Activated CD4-positive, alpha-beta T cell treated with anti-CD3 and anti-CD28 coated beads for 36 hours (primary cell): ENCODE measurements around the gene PYGO2. TPM values are rescaled to one million over a fixed set of nuclear protein-coding genes. Genes with fewer than 3 reads are reported as not detected.

Source experiments
- ATAC-seq: fragments of 200-7000 bp; cut with Tn5 transposase; one replicate; pipeline ENCODE4 v1.10.0; 2021; ENCODE audit warnings: mild to moderate bottlenecking, moderate library complexity
- CTCF ChIA-PET: fragments of 350-600 bp; sonication (Branson Sonifier 250); formaldehyde crosslinking; loops from one replicate; lab custom pipeline; 2021; ENCODE audit warnings: antibody characterized with exemption; lab: Charles Lee
- POLR2A ChIA-PET: fragments of 350-600 bp; sonication (Branson Sonifier 250); formaldehyde crosslinking; loops from one replicate; lab custom pipeline; 2021; ENCODE audit warnings: antibody characterized with exemption, inconsistent platforms; lab: Charles Lee
- DNase-seq: peaks from one replicate; pipeline ENCODE4 v3.0.0-alpha.2; 2020
- H3K27ac Mint-ChIP-seq: one replicate; pipeline ENCODE4 v1.8.0; 2021; ENCODE audit warnings: mixed read lengths
- H3K27me3 Mint-ChIP-seq: one replicate; pipeline ENCODE4 v1.8.0; 2021; ENCODE audit warnings: mixed read lengths
- H3K36me3 Mint-ChIP-seq: one replicate; pipeline ENCODE4 v1.8.0; 2021; ENCODE audit warnings: low read depth, mixed read lengths
- H3K4me1 Mint-ChIP-seq: one replicate; pipeline ENCODE4 v1.8.0; 2021; ENCODE audit warnings: mixed read lengths
- H3K4me3 Mint-ChIP-seq: one replicate; pipeline ENCODE4 v1.8.0; 2021; ENCODE audit warnings: mild to moderate bottlenecking, moderate library complexity, mixed read lengths
- H3K9me3 Mint-ChIP-seq: one replicate; pipeline ENCODE4 v1.8.0; 2021; ENCODE audit warnings: low read depth, mixed read lengths
- intact Hi-C, 2 experiments: fragments of 100-400 bp; cut with DNase I in 1 of 2; cut with micrococcal nuclease in 1 of 2; formaldehyde crosslinking; loops; one replicate each; pipeline versions ENCODE4 v1.14.2 to v1.15.1; 2022 to 2024; cut with DNase I, micrococcal nuclease
- total RNA-seq, 2 experiments: library from RNA; stranded (reverse); gene quantifications; one replicate each; pipeline ENCODE4 v1.2.3, GENCODE V29; 2021

Gene PYGO2
- total RNA-seq, 2 experiments from 2014 or later, result 24.5 to 25.6 TPM

DNA sequence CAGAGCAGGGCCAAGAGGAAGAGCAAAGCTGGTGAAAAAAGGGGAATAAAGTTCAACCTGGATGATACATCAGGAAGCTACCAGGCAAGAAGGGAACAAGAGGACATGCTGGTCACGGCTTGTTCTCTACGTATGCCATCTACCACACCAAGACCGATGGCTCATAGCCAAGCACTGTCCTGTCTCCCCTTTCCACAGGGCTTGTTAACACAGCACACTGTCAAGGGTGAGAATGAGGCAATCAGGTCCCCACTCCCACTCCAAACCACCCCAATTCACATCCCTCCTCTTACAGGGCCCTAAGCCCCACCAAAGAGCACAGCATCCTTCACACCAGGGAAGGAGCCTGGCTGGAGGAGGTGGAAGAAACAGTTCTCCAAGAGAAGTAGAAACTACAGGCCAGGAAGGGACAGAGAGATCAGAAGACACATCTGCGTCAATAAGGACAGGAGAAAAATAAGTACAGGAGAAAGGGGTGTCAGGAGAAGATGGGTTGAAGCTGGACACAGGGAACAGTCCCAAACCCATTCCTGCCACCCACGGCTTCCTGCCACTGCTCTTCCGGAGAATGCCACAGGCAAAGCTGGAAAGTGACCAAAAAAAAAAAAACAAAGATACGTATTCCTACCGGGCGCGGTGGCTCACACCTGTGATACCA is 9.9 kb upstream of the PYGO2 start:
- no peak for ATAC-seq
- H3K36me3 Mint-ChIP-seq, result peaks cover 25% of the 10 kb centered on the region
- DNase-seq, result no peak
- peak overlapping the region; percentile 7 for H3K4me3 Mint-ChIP-seq
- no peaks in the 10 kb centered on the region for H3K9me3 Mint-ChIP-seq
- H3K27ac Mint-ChIP-seq, result peak overlapping the region; percentile 82
- ChIA-PET CTCF (interaction anchor here (0.6 to 2.4 kb wide), 7 partner anchors 9 to 371 kb away, joined by 3 to 12 read pairs (median 3); partner anchors contain the start of genes EFNA4, PMVK and PYGO2), POLR2A (interaction anchor here (0.6 to 1.2 kb wide), 3 partner anchors 11 to 63 kb away, joined by 3 to 4 read pairs (median 3); partner anchors contain the start of gene FLAD1)
- intact Hi-C loops, result loop anchor here in 1 of 2 experiments (10.0 kb wide), 2 partner anchors 713 to 787 kb away; partner anchors contain the start of genes DAP3 and YY1AP1
- peaks cover 34% of the 10 kb centered on the region for H3K4me1 Mint-ChIP-seq
- no peaks in the 10 kb centered on the region for H3K27me3 Mint-ChIP-seq

DNA sequence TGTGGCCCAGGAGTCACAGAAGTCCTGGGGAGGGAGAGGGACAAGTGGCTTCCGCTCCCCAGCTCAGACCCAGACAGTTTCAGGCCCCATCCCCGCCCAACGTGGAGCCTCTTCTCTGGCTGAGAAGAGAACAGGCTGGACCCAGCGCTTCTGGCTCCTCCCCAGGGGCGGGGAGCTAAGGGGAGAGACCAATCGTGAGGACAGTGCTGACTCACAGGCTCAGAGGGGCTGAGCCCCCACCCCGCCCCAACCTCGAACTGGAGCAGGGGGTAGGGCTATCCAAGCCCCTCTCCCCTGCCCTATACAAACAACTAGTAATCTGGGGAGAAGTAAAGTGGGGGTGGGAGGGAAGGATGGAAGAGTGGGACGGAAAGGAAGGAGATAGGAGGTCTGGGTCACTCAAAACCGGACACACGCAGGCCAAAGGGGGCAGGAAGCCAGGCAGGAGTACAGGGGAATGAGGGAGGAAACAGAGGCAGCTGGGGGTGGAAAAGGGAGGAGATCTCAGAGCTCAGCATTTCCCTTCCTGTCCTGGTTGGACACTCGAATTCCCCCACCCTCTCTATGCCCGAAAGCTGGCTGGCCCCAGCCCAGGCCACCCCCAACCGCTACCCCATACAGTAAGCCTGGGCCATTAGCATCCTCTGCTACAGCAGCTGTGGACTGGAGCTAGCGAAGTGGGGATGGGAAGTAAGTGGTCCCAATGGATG is 9.2 kb upstream of the PYGO2 start, which contains the start of gene SHC1:
TSS of gene SHC1 (minus strand) at position 117 of the 710 bp plus-strand sequence. CDS start 221 bp downstream, outside the sequence.
- H3K9me3 Mint-ChIP-seq, result no peaks in the 10 kb centered on the region
- peaks cover 22% of the 10 kb centered on the region for H3K36me3 Mint-ChIP-seq
- CTCF ChIA-PET, result interaction anchor here (0.5 to 2.4 kb wide), 6 partner anchors 9 to 1047 kb away, joined by 3 to 12 read pairs (median 4); partner anchors contain the start of genes EFNA4 and PYGO2
- H3K4me3 Mint-ChIP-seq, result peak within 1 kb of the TSS; percentile 7
- DNase-seq, result peak; percentile 74
- intact Hi-C loops, result loop anchor here in 1 of 2 experiments (10.0 kb wide), 2 partner anchors 714 to 786 kb away; partner anchors contain the start of genes DAP3 and YY1AP1
- H3K27me3 Mint-ChIP-seq, result no peaks in the 10 kb centered on the region
- POLR2A ChIA-PET, result interaction anchor here (0.6 to 1.2 kb wide), 4 partner anchors 12 to 365 kb away, joined by 3 to 5 read pairs (median 3); partner anchors contain the start of genes FLAD1 and PBXIP1
- no peak for ATAC-seq
- H3K4me1 Mint-ChIP-seq, result peaks cover 34% of the 10 kb centered on the region
- H3K27ac Mint-ChIP-seq, result peak within 1 kb of the TSS; percentile 82

DNA sequence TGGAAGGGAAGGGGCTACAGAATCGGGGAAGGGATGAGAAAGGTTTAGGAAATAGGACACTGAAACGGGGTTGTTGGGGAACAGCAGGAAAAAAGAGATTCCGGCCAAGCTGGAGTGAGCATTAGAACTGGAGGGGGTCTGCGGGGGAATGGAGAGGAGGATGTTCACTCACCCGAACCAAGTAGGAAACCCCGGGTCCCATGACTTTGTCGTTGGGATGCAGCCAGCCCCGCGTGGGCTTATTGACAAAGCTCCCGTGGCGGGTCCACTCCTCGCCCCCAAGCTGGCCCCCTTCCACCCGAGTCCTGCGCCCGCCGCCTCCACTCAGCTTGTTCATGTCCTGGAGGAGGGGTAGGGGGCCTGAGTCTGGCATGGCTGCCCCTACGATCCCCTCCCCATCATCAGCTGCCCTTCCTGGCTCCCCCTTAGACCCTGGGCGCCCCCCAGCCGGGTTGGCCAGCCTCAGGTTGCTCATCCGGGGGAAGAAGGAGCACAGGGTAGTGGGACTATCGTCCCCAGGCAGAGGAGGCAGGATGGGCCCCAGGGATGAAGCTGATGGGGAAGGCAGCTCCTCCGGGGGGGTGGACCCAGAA is 8.4 kb upstream of the PYGO2 start:
- POLR2A ChIA-PET, result interaction anchor here (1.1 to 1.2 kb wide), 2 partner anchors 14 to 29 kb away, joined by 5 read pairs; no protein-coding TSS in a partner anchor
- H3K4me3 Mint-ChIP-seq, result no peak overlapping the region
- no peak for ATAC-seq

DNA sequence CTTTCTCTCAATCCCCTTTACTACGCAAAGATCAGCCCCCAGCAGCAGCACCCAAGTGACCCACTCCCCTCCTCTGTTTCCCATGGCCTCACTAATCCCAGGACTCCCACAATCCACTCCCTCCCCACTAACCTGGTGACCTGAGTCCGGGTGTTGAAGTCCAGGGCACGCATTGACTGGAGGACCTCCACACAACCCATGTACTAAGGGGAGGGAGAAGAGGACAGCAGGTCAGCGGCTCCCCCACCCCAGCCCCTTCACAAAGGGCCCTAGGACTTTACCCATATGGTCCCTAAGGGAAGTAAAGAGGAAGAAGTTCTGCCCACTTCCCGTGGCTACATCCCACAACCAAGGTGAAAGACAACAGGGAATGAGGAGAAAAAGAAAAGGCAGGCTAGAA is 7.7 kb upstream of the PYGO2 start:
- ATAC-seq, result no peak
- ChIA-PET CTCF (interaction anchor here (0.6 to 1.1 kb wide), 4 partner anchors 13 to 1043 kb away, joined by 3 to 6 read pairs (median 3); partner anchors contain the start of gene PBXIP1), POLR2A (interaction anchor here (1.2 kb wide), 1 partner anchor 13 kb away, joined by 5 read pairs; no protein-coding TSS in a partner anchor)
- intact Hi-C loops, result no loop called here
- no peak for DNase-seq
- Mint-ChIP-seq H3K27me3 (no peaks in the 10 kb centered on the region), H3K27ac (peak overlapping the region; percentile 67), H3K9me3 (no peaks in the 10 kb centered on the region), H3K4me1 (peaks cover 34% of the 10 kb centered on the region), H3K4me3 (no peak overlapping the region), H3K36me3 (peaks cover 36% of the 10 kb centered on the region)

More for the DNA sequence above, 8.4 kb upstream of the PYGO2 start:
- peak overlapping the region; percentile 67 for H3K27ac Mint-ChIP-seq
- peaks cover 34% of the 10 kb centered on the region for H3K4me1 Mint-ChIP-seq
- no peaks in the 10 kb centered on the region for H3K27me3 Mint-ChIP-seq
- CTCF ChIA-PET, result interaction anchor here (0.6 to 2.4 kb wide), 5 partner anchors 14 to 1044 kb away, joined by 3 to 12 read pairs (median 5); partner anchors contain the start of gene PBXIP1
- intact Hi-C loops, result loop anchor here in 1 of 2 experiments (10.0 kb wide), 2 partner anchors 715 to 785 kb away; partner anchors contain the start of genes DAP3 and YY1AP1
- no peaks in the 10 kb centered on the region for H3K9me3 Mint-ChIP-seq
- peaks cover 31% of the 10 kb centered on the region for H3K36me3 Mint-ChIP-seq
- no peak for DNase-seq

DNA sequence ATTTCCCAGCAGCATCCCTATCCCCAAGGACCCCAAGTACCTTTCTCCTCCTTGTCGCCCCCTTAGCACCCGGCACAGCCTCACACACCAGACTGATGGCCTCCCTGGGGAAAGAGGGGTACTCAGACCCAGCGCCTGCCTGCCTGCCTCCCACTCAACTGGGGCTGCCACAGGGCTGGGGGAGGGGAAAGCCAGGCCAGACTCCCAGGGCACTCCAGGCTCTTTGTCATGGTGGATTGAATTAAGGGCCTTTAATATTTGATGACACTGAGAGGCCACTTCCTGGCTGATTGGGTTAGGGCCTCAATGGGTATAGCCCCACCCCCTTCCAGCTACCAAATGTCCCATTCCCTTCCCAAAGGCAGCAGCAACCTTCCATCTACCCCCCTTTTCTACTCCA is 7.1 kb upstream of the PYGO2 start:
- CTCF ChIA-PET, result interaction anchor here (0.9 to 1.0 kb wide), 2 partner anchors 15 to 282 kb away, joined by 3 read pairs; no protein-coding TSS in a partner anchor
- Mint-ChIP-seq H3K27me3 (no peaks in the 10 kb centered on the region), H3K27ac (peak overlapping the region; percentile 75), H3K36me3 (peaks cover 37% of the 10 kb centered on the region), H3K4me1 (peaks cover 37% of the 10 kb centered on the region), H3K9me3 (no peaks in the 10 kb centered on the region), H3K4me3 (no peak overlapping the region)
- ATAC-seq (no peak), DNase-seq (no peak)
- intact Hi-C loops, result no loop called here
- POLR2A ChIA-PET, result no interaction called here

DNA sequence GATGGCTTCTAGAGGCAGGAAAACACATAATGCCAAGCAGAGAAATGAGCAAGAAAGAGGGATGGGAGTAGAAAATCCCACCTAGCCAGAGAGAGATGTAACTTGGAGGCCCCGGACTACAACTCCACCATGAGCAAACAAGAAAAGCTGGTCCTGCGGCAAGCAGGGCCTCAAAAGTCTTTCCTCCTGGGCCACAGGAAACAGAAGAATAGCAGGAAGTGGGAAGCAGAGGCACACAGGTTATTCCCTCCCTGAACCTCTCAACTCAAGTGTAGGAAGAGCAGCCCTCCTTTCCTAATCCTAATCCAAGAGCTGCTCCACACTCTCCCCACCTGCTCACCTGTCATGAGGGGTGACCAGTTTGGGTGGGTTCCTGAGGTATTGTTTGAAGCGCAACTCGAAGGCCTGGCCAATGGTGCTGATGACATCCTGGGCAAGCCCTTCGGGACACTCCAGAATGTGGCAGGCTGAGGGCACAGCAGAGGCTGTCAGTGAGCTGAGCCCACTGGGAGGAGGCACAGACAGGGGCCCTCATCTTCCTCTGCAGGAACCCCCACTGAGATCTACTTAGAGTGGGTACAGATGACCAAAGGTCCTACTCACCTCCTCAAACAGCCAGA is 5.9 kb upstream of the PYGO2 start:
- DNase-seq (no peak), ATAC-seq (no peak)
- H3K4me1 Mint-ChIP-seq, result peaks cover 42% of the 10 kb centered on the region
- H3K27ac Mint-ChIP-seq, result no peak overlapping the region
- no peaks in the 10 kb centered on the region for H3K9me3 Mint-ChIP-seq
- no peaks in the 10 kb centered on the region for H3K27me3 Mint-ChIP-seq
- POLR2A ChIA-PET, result no interaction called here
- intact Hi-C loops, result no loop called here
- CTCF ChIA-PET, result interaction anchor here (0.6 to 0.7 kb wide), 3 partner anchors 91 to 249 kb away, joined by 3 to 4 read pairs (median 3); no protein-coding TSS in a partner anchor
- peaks cover 48% of the 10 kb centered on the region for H3K36me3 Mint-ChIP-seq
- H3K4me3 Mint-ChIP-seq, result no peak overlapping the region

DNA sequence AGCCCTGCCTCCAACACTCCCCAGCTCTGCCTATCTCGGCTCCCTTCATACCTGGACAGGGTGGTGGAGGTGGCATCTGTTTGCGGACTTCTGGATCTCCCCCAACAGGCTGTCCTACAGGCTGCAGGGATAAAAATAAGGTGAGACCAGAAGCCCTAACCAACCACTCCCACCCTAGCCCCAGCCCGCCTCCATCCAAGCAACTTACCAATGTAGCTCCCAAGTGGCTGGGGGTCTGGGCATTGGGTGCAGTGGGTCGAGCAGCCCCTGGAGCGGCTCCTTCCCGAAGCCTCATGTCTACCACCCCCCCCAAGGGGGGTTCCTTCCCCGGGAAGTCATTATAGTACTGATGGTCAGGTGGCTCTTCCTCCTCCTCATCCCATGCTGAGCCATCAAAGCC is 4.5 kb upstream of the PYGO2 start:
- ChIA-PET CTCF (interaction anchor here (1.0 kb wide), 2 partner anchors 11 to 28 kb away, joined by 4 to 6 read pairs; partner anchors contain the start of gene PBXIP1), POLR2A (interaction anchor here (0.6 to 1.7 kb wide), 2 partner anchors 8 to 10 kb away, joined by 3 to 4 read pairs; partner anchors contain the start of genes CKS1B and PBXIP1)
- no peaks in the 10 kb centered on the region for H3K9me3 Mint-ChIP-seq
- H3K4me3 Mint-ChIP-seq, result no peak overlapping the region
- H3K27me3 Mint-ChIP-seq, result no peaks in the 10 kb centered on the region
- peaks cover 43% of the 10 kb centered on the region for H3K36me3 Mint-ChIP-seq
- ATAC-seq (no peak), DNase-seq (no peak)
- H3K27ac Mint-ChIP-seq, result no peak overlapping the region
- H3K4me1 Mint-ChIP-seq, result peaks cover 34% of the 10 kb centered on the region
- intact Hi-C loops, result no loop called here

DNA sequence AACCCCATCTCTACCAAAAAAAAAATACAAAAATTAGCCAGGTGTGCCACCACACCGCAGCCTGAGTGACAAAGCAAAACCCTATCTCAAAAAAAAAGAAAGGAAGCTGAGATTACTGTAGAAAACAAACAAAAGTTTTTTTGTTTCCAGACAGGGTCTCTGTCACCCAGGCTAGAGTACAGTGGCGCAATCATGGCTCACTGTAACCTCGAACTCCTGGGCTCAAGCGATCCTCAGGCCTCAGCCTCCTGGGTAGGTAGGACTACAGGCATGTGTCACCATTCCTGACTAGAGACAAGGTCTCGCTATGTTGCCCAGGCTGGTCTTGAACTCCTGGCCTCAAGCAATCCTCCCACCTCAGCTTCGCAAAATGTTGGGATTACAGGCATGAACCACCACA is 2.8 kb upstream of the PYGO2 start:
- Mint-ChIP-seq H3K4me1 (peaks cover 38% of the 10 kb centered on the region), H3K27me3 (no peaks in the 10 kb centered on the region), H3K27ac (no peak overlapping the region), H3K4me3 (no peak overlapping the region), H3K36me3 (peaks cover 48% of the 10 kb centered on the region), H3K9me3 (no peaks in the 10 kb centered on the region)
- intact Hi-C loops, result loop anchor here in 1 of 2 experiments (5.0 kb wide), 1 partner anchor 98 kb away; the partner anchor contains the start of gene EFNA4
- ChIA-PET POLR2A (interaction anchor here (0.6 kb wide), 2 partner anchors 17 to 741 kb away, joined by 3 to 4 read pairs; no protein-coding TSS in a partner anchor), CTCF (interaction anchor here (0.6 to 1.6 kb wide), 6 partner anchors 9 to 80 kb away, joined by 3 to 9 read pairs (median 3); partner anchors contain the start of genes FLAD1 and PBXIP1)
- no peak for ATAC-seq
- no peak for DNase-seq

DNA sequence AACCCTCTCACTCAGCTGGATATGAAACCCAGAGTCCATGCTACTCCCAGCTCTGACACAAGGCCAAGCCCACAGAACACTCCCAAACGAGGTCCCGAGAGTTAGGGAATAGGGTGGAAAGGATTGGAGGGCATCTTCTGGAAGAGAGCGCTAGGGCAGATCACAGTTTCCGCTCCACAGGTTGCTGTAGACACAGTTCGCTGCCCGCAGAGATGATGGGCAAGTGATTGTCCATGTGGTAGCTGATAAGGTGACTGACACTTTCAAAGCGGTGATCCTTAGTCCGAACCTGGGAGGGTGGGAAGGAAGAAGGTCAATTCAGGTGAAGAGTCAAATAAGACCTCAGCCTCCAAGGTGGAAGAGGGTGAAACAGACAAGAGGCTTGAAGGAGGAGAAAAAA is 2.1 kb upstream of the PYGO2 start:
- Mint-ChIP-seq H3K4me1 (peaks cover 34% of the 10 kb centered on the region), H3K27me3 (no peaks in the 10 kb centered on the region), H3K27ac (peak overlapping the region; percentile 45), H3K36me3 (peaks cover 43% of the 10 kb centered on the region), H3K4me3 (no peak overlapping the region), H3K9me3 (no peaks in the 10 kb centered on the region)
- no peak for ATAC-seq
- ChIA-PET POLR2A (no interaction called here), CTCF (interaction anchor here (1.0 kb wide), 2 partner anchors 9 to 35 kb away, joined by 3 read pairs; no protein-coding TSS in a partner anchor)
- intact Hi-C loops, result loop anchor here in 1 of 2 experiments (5.0 kb wide), 1 partner anchor 99 kb away; the partner anchor contains the start of gene EFNA4
- no peak for DNase-seq
